OCI-LY1 (cell line): Measurements from ENCODE around the gene RAB1A.

ENCODE experiments used
- EZH2 ChIP-seq: fragments of 200-600 bp; sonication (generic), shearing (Covaris generic); IDR thresholded peaks from 2 replicates; pipeline ENCODE4 v1.8.0; 2017; ENCODE audit warnings: borderline replicate concordance, mixed run types, mild to moderate bottlenecking, antibody characterized with exemption, low read length, moderate library complexity, mixed read lengths
- TF ChIP-seq, protein P1 (sequence below): fragments of 200-600 bp; sonication (generic), shearing (Covaris generic); IDR thresholded peaks from 2 replicates; pipeline ENCODE4 v1.5.1; 2017; ENCODE audit warnings: mild to moderate bottlenecking, antibody characterized with exemption, low read length, moderate library complexity, mixed read lengths

DNA sequence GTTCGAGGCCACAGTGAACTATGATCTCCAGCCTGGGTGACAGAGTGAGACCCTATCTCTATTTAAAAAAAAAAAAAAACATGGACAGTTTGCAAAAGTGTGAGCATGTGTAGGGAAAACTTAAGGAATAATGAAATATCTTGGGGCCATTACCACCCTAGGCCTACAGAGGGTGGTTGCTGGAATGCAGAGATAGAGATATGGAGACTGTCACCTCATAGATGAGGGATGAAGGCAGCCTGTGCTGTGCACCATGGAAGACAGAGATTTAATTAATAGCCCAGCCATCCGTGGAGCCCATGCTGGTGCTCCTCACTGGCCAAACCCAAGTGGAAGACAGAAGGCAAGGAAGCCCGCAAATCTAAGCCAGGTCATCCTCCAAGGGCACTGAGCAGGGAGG lies 90.3 kb downstream of the RAB1A start:
- TF ChIP-seq EZH2: no peak
- TF ChIP-seq, protein P1, sequence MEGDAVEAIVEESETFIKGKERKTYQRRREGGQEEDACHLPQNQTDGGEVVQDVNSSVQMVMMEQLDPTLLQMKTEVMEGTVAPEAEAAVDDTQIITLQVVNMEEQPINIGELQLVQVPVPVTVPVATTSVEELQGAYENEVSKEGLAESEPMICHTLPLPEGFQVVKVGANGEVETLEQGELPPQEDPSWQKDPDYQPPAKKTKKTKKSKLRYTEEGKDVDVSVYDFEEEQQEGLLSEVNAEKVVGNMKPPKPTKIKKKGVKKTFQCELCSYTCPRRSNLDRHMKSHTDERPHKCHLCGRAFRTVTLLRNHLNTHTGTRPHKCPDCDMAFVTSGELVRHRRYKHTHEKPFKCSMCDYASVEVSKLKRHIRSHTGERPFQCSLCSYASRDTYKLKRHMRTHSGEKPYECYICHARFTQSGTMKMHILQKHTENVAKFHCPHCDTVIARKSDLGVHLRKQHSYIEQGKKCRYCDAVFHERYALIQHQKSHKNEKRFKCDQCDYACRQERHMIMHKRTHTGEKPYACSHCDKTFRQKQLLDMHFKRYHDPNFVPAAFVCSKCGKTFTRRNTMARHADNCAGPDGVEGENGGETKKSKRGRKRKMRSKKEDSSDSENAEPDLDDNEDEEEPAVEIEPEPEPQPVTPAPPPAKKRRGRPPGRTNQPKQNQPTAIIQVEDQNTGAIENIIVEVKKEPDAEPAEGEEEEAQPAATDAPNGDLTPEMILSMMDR: no peak
